Measurements from ENCODE around the gene NFKBIE.

Gene NFKBIE

GRCh38 chr6:44254191-44255104 lies 10.9 kb downstream of the NFKBIE start:
- no peak for TF ChIP-seq CTCF (conservative IDR thresholded peaks at IDR 0.05; ENCODE audit: low read depth, low read length)
- H3K27me3 ChIP-seq (ENCODE audit: insufficient read depth, low read depth): no peaks in the 10 kb centered on the region
- no peak overlapping the region for H3K4me2 ChIP-seq
- H3K4me3 ChIP-seq (IDR thresholded peaks at IDR 0.05; ENCODE audit: insufficient read depth, low read depth, low read length): no peak overlapping the region
- no peak overlapping the region for H3K9ac ChIP-seq
- peaks cover 51% of the 10 kb centered on the region for H3K79me2 ChIP-seq (ENCODE audit: insufficient read depth, low read depth)
- H4K20me1 ChIP-seq (ENCODE audit: insufficient read depth): peaks cover 44% of the 10 kb centered on the region
- peaks cover 72% of the 10 kb centered on the region for H3K4me1 ChIP-seq (ENCODE audit: low read depth, poor library complexity, severe bottlenecking)
- H3K36me3 ChIP-seq (ENCODE audit: insufficient read depth): peaks cover 42% of the 10 kb centered on the region
- peak overlapping the region; percentile 66; the same call in 1 of the 2 replicates for H3K27ac ChIP-seq
- H2AFZ ChIP-seq (ENCODE audit: low read depth): no peak overlapping the region

GRCh38 chr6:44253307-44254101 lies 11.8 kb downstream of the NFKBIE start:
- H3K4me3 ChIP-seq (IDR thresholded peaks at IDR 0.05; ENCODE audit: insufficient read depth, low read depth, low read length): no peak overlapping the region
- H3K79me2 ChIP-seq (ENCODE audit: insufficient read depth, low read depth): peaks cover 61% of the 10 kb centered on the region

GRCh38 chr6:44251576-44252524 lies 13.5 kb downstream of the NFKBIE start:
- Histone ChIP-seq H4K20me1 (ENCODE audit: insufficient read depth) (peaks cover 65% of the 10 kb centered on the region), H2AFZ (ENCODE audit: low read depth) (no peak overlapping the region), H3K36me3 (ENCODE audit: insufficient read depth) (peaks cover 60% of the 10 kb centered on the region), H3K9ac (peak overlapping the region; percentile 20; the same call in 1 of the 2 replicates), H3K4me1 (ENCODE audit: low read depth, poor library complexity, severe bottlenecking) (peaks cover 74% of the 10 kb centered on the region), H3K27me3 (ENCODE audit: insufficient read depth, low read depth) (no peaks in the 10 kb centered on the region), H3K27ac (peak overlapping the region; percentile 27; the same call in 1 of the 2 replicates), H3K4me2 (no peak overlapping the region; the same call in 1 of the 2 replicates), H3K79me2 (ENCODE audit: insufficient read depth, low read depth) (peaks cover 75% of the 10 kb centered on the region), H3K4me3 (IDR thresholded peaks at IDR 0.05; ENCODE audit: insufficient read depth, low read depth, low read length) (no peak overlapping the region)
- no peak; the same call in 1 of the 2 replicates for TF ChIP-seq CTCF (conservative IDR thresholded peaks at IDR 0.05; ENCODE audit: low read depth, low read length)

More at GRCh38 chr6:44253307-44254101, 11.8 kb downstream of the NFKBIE start:
- H3K9ac ChIP-seq: no peak overlapping the region
- no peak overlapping the region for H2AFZ ChIP-seq (ENCODE audit: low read depth)
- peak; percentile 77 for TF ChIP-seq CTCF (conservative IDR thresholded peaks at IDR 0.05; ENCODE audit: low read depth, low read length)
- peaks cover 80% of the 10 kb centered on the region for H3K4me1 ChIP-seq (ENCODE audit: low read depth, poor library complexity, severe bottlenecking)
- peaks cover 51% of the 10 kb centered on the region for H3K36me3 ChIP-seq (ENCODE audit: insufficient read depth)
- peak overlapping the region; percentile 4; the same call in 1 of the 2 replicates for H3K4me2 ChIP-seq
- peaks cover 53% of the 10 kb centered on the region for H4K20me1 ChIP-seq (ENCODE audit: insufficient read depth)
- no peaks in the 10 kb centered on the region for H3K27me3 ChIP-seq (ENCODE audit: insufficient read depth, low read depth)
- H3K27ac ChIP-seq: peak overlapping the region; percentile 66; the same call in 1 of the 2 replicates
